Stimulated activated CD4-positive, alpha-beta T cell treated with anti-CD3 and anti-CD28 coated beads, Interleukin-12 subunit alpha, Interleukin-12 subunit beta, amount 100 ng/mL, for 4 hours (primary cell): Measurements from ENCODE around the gene ANAPC5.
"Not testable (repeated sequence)": the region's sequence is repeated elsewhere in the genome, so short reads cannot be mapped to it uniquely, and the experiment has no call there.

ENCODE experiments used
- DNase-seq: peaks from one replicate; pipeline ENCODE4 v3.0.0-alpha.2; 2020

Gene ANAPC5

DNA sequence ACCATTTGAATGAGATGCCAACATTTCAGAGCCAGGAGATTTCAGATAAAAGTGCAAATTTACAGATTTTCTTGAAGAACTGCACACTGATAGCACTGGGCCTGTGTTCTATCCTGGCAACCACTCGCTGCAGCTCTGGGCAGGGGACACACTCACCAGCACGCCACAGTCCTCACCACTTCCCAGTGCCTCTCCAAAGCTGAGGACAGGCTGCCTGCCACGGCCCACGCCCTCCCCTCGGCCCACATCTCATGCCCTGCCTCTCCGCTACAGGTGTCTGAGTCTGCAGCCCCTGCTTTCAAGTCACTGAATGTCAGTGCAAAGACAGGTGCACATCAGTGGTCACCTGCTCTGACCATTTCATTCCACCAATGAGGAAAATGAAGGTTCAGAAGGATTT lies 68.4 kb downstream of the ANAPC5 start:
- no peak for DNase-seq

DNA sequence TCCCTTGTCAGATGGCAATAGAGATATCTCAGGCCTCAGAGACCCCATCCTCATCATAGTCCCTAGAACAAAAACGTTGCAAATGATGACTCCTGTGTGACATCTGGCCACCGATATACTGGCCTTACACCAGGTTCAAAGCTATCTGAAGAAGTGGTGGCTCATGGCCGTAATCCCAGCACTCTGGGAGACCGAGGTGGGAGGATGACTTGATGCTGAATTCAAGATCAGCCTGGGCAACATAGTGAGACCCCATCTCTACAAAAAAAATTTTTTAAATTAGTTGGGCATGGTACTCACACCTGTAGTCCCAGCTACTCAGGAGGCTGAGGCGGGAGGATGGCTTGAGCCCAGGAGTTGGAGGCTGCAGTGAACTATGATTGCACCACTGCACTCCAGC lies 68.8 kb downstream of the ANAPC5 start:
- DNase-seq = no peak

GRCh38 chr12:121282910-121283309 lies 69.3 kb downstream of the ANAPC5 start:
- not testable (repeated sequence) for DNase-seq

DNA sequence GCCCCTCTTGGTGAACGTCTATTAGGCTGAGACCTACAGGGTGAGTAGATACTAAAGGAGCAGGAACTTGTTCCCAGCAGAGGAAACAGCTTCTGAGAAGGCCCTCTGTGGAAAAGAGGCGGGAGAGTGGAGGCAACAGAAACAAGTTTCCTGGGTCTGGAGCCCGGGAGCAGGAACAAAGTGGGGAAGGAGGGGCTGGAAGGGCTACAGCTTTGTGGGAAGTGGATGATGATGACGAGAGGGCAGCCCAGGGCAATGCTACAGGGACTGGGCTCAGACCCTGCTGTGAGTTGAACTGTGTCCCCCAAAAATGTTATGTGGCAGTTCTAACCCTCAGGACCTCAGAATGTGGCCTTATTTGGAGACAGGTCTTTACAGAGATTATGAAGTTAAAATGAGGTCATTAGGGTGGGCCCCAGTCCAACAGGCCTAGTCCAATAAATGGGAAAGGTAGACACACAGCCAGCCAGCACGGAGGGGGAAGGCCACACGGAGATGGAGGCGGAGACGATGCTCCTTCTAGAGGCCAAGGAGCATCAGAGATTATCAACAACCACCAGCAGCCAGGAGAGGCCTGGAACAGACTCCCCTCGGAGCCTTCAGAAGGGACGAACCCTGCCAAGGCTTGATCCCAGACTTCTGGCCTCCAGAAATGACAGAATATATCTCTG lies 70.0 kb downstream of the ANAPC5 start:
- DNase-seq = no peak

- not testable (repeated sequence) for DNase-seq
These were observed 71.1 kb downstream of the ANAPC5 start for GRCh38 chr12:121281116-121281515.

GRCh38 chr12:121280531-121280930 lies 71.7 kb downstream of the ANAPC5 start:
- DNase-seq = not testable (repeated sequence)

DNA sequence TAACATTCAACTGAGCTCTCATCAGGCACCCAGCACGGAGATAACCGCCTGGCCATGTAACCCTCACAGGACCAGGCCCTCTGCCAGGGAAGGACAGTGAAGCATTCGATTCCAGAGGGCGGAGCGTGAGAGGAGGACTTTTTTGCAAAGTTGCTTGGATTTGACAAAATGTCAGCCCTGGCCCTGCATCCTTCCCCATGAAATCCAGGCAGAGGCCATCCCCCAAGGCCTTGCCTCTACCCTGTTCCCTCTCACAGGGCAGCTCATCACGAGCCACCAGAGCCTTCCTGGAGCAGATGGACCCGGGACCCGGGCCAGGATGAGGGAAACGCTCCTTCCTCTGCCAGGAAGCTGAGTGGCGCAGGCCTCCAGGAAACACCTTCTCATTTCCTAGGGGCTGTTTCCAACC lies 72.7 kb downstream of the ANAPC5 start:
- DNase-seq = no peak

GRCh38 chr12:121279071-121279375 lies 73.2 kb downstream of the ANAPC5 start:
- DNase-seq = no peak

DNA sequence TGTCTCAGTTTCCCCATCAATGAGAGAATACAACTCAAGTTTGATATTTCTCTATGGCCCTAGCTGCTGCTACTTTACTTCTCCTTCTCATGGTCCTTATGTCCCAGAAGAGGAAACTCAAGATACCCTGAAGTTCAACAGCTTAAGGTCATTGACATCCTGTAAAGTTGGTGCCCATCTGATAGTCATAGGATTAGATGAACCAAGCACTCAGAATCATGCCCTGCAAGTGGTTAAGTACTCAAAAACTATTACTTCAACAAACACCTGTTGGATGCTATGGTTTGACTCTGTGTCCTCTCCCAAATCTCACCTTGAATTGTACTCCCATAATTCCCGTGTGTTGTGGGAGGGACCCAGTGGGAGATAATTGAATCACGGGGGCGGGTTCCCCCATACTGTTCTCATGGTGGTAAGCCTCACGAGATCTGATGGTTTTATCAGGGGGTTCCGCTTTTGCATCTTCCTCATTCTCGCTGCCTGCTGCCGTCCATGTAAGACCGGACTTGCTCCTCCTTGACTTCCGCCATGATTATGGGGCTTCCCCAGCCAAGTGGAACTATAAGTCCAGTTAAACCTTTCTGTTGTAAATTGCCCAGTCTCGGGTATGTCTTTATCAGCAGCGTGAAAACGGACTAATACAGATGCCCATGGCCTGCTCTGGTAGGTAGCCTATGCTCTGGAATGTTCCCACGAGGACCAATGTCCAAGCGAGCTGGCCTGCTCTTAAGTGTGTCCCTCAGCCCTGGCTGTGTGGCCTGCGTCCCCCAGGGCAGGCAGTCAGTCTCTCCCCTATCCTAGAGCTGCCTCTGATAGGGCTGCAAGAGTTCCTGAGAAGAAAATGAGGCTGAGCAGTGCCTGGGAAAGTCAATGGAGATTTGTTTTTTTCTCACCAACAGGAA lies 73.8 kb downstream of the ANAPC5 start:
- no peak for DNase-seq

DNA sequence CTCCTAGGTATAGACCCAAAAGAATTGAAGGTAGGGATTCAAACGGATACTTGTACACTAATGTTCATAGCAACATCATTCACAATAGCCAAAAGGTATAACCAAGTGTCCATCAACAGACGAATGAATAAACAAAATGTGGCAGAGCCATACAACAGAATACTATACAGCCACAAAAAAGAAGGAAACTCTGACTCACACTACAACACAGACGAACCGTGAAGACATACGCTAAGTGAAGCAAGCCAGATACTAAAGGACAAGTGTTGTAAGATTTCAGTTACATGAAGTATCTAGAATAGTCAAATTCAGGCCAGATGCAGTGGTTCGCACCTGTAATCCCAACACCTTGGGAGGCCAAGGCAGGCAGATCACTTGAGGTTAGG lies 74.8 kb downstream of the ANAPC5 start:
- no peak for DNase-seq

DNA sequence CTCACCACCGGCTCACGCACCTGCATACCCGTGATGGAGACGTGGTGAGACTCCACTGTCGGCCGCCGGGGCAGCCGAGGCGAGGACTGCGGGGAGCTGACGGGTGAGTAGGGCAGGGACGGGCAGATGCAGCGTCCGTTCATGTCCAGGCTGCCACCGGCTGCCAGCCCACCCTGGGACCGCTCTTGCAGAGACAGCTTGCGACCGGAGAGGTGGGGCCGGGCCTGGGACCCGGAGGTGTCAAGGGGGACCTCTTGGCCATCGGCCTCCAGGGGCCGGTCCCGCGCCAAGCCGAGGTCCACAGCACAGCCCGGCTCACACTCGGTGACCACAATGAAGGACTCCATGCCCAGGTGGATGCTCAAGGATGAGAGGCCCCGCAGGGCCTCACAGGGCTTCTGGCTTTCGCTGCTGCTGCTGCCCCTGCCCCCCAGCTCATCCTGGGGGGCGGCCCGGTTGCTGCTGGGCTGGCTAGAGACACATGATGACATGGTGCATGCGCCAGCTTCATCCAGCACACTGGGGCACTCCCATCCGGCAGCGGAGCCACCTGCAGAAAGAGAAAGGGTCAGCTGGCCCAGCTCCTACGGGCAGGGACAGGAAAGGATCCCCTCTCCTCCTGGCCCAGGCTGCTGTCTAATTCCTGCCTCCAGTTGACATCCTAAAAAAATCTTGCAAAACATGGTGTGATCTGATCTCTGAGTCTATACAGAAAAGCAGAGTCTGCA lies 78.0 kb downstream of the ANAPC5 start:
- no peak for DNase-seq

- DNase-seq = no peak
These were observed 78.8 kb downstream of the ANAPC5 start for GRCh38 chr12:121273364-121273896.

- DNase-seq = no peak
These were observed 84.4 kb downstream of the ANAPC5 start for GRCh38 chr12:121267822-121268221.

DNA sequence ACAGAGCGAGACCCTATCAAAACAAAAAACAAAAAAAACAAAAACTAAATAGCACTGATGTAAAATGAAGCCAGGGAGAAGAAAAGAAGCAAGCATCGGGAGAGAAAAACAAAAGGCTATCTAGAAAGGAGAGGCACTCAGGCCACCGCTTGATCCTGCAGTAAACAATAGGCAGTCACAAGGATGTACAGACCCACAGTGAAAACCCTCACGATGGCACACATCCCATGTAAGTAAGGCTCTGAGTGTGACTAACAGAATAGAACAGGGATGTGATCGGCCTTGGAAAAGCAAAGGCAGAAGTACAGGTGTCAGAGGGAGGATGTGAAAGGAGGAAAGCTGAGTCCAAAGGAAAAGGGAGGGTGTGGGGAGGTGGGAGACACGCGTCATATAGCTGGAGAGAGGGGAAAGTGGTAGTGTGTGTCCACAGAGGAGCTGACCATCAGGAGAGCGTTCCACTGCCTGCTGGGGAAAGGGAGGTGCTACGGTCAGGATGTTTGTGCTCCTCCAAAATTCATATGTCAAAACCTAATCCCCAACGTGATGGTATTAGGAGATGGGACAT lies 87.2 kb downstream of the ANAPC5 start:
- no peak for DNase-seq

DNA sequence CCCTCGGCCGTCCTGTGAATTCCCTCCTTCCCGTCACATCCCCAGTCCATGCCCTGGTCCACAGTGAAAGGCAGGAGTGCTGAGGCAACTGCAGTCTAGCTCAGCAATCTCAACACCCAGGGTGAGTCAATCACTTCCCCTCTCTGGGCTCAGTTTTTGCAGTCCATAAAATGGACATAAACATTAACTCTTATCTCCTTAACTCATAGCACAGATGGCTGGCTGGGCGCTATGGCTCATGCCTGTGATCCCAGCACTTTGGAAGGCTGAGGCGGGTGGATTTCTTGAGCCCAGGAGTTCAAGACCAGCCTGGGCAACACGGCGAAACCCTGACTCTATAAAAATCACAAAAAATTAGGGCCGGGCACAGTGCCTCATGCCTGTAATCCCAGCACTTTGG lies 88.1 kb downstream of the ANAPC5 start:
- DNase-seq = no peak

- DNase-seq = no peak
These were observed 88.8 kb downstream of the ANAPC5 start for GRCh38 chr12:121263206-121263935.

DNA sequence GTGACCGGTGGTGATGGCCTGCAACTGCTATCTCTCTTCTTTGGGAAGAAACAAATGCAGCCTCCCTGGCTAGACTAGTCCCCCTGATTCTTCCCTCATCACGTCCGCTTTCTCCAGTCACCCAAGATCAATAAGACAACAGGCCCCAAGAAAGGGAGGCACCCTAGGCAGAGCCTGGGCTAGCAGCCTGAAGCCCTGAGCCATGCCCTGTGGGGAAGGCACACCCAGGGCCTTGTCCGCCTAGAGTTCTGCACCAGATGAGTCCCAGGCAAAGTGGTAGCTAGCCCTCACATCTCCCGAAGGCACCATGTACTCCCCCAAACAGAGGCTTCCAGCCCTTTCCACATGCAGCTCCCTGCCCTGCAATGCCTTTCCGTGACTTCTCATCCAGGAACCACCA lies 90.8 kb downstream of the ANAPC5 start:
- no peak for DNase-seq

- DNase-seq = no peak
These were observed 92.1 kb downstream of the ANAPC5 start for GRCh38 chr12:121260091-121260490.

- no peak for DNase-seq
These were observed 93.1 kb downstream of the ANAPC5 start for GRCh38 chr12:121259074-121259473.
